ENCODE data around the gene PTPRH. TPM values are rescaled to one million over a fixed set of nuclear protein-coding genes. Genes with fewer than 3 reads are reported as not detected.

The PTPRH gene
- total and polyA plus RNA-seq, 2 donors (not counting 1 experiment from before 2014, with no cell fraction given), result not detected

GRCh38 chr19:55199620-55200204, 9.6 kb downstream of the PTPRH start:
- 84% methylated on average over 4 of the region's 5 CpGs for WGBS (ENCODE audit: insufficient coverage)
- Histone ChIP-seq H4K20me1 (ENCODE audit: control insufficient read depth, insufficient read depth, low read length, poor library complexity, severe bottlenecking) (no peaks in the 10 kb centered on the region), H3K27me3 (replicated peaks in 1 of 4; ENCODE audit: control extremely low read depth in 1 of 4, control insufficient read depth in 3 of 4, insufficient read depth in 4 of 4, low read length in 3 of 4) (peaks cover 0 to 16% (median 0%) of the 10 kb centered on the region in 4 experiments), H3K4me3 (ENCODE audit: control extremely low read depth in 1 of 5, extremely low read depth in 1 of 5, insufficient read depth in 1 of 5, low read depth in 2 of 5, low read length in 4 of 5) (no peak overlapping the region), H3K36me3 (replicated peaks in 1 of 2; ENCODE audit: control extremely low read depth in 1 of 2, control insufficient read depth in 1 of 2, extremely low read depth in 1 of 2, insufficient read depth in 2 of 2, low read length in 1 of 2) (no peaks in the 10 kb centered on the region), H2AFZ (ENCODE audit: insufficient read depth, low read depth, low read length, poor library complexity, severe bottlenecking) (no peak overlapping the region), H3K79me2 (ENCODE audit: control insufficient read depth, insufficient read depth, low read length) (no peaks in the 10 kb centered on the region), H3K9ac (ENCODE audit: low read length) (no peak overlapping the region), H3K4me2 (replicated peaks; ENCODE audit: low read depth, low read length, poor library complexity, severe bottlenecking) (no peak overlapping the region), H3K4me1 (ENCODE audit: control insufficient read depth in 2 of 2, insufficient read depth in 2 of 2, low read length in 2 of 2) (no peaks in the 10 kb centered on the region), H3K9me3 (ENCODE audit: control extremely low read depth in 1 of 3, control insufficient read depth in 2 of 3, insufficient read depth in 1 of 3, low read length in 2 of 3) (peaks cover 0 to 13% (median 0%) of the 10 kb centered on the region in 3 donors), H3K27ac (ENCODE audit: low read length in 2 of 2) (no peak overlapping the region)
- Mint-ChIP-seq H3K9me3 (ENCODE audit: insufficient read depth) (no peaks in the 10 kb centered on the region), H3K4me1 (no peaks in the 10 kb centered on the region), H3K4me3 (no peak overlapping the region), H3K27ac (no peak overlapping the region), H3K27me3 (peaks cover 44% of the 10 kb centered on the region)
- ATAC-seq (ENCODE audit: low read depth) (no peak), DNase-seq (no peak)
- ChIA-PET CTCF (interaction anchor here (1.2 to 1.7 kb wide), 2 partner anchors 91 to 218 kb away, joined by 3 to 4 read pairs; no protein-coding TSS in a partner anchor), POLR2A (interaction anchor here (0.7 kb wide), 1 partner anchor 20 kb away, joined by 5 read pairs; no protein-coding TSS in a partner anchor)
- intact Hi-C loops (cut with micrococcal nuclease), result no loop called here
- TF ChIP-seq CTCF (IDR thresholded peaks at IDR 0.05) (no peak), EZH2 (IDR thresholded peaks at IDR 0.05; ENCODE audit: borderline replicate concordance, insufficient read depth, low read depth, low read length, poor library complexity, severe bottlenecking) (no peak)

- Histone ChIP-seq H3K9me3 (ENCODE audit: control extremely low read depth in 1 of 3, control insufficient read depth in 2 of 3, insufficient read depth in 1 of 3, low read length in 2 of 3) (peaks cover 0 to 13% (median 0%) of the 10 kb centered on the region in 3 donors), H3K9ac (ENCODE audit: low read length) (no peak overlapping the region), H4K20me1 (ENCODE audit: control insufficient read depth, insufficient read depth, low read length, poor library complexity, severe bottlenecking) (no peaks in the 10 kb centered on the region), H3K36me3 (replicated peaks in 1 of 2; ENCODE audit: control extremely low read depth in 1 of 2, control insufficient read depth in 1 of 2, extremely low read depth in 1 of 2, insufficient read depth in 2 of 2, low read length in 1 of 2) (no peaks in the 10 kb centered on the region), H3K4me1 (ENCODE audit: control insufficient read depth in 2 of 2, insufficient read depth in 2 of 2, low read length in 2 of 2) (no peaks in the 10 kb centered on the region), H3K27me3 (replicated peaks in 1 of 4; ENCODE audit: control extremely low read depth in 1 of 4, control insufficient read depth in 3 of 4, insufficient read depth in 4 of 4, low read length in 3 of 4) (peaks cover 0 to 16% (median 0%) of the 10 kb centered on the region in 4 experiments), H2AFZ (ENCODE audit: insufficient read depth, low read depth, low read length, poor library complexity, severe bottlenecking) (no peak overlapping the region), H3K4me2 (replicated peaks; ENCODE audit: low read depth, low read length, poor library complexity, severe bottlenecking) (no peak overlapping the region), H3K79me2 (ENCODE audit: control insufficient read depth, insufficient read depth, low read length) (no peaks in the 10 kb centered on the region), H3K4me3 (ENCODE audit: control extremely low read depth in 1 of 5, extremely low read depth in 1 of 5, insufficient read depth in 1 of 5, low read depth in 2 of 5, low read length in 4 of 5) (no peak overlapping the region), H3K27ac (ENCODE audit: low read length in 2 of 2) (no peak overlapping the region)
- 54% methylated on average over 5 of the region's 5 CpGs for WGBS (ENCODE audit: insufficient coverage)
- DNase-seq (no peak), ATAC-seq (ENCODE audit: low read depth) (no peak)
- intact Hi-C loops (cut with micrococcal nuclease), result no loop called here
- H3K4me1 Mint-ChIP-seq, result no peaks in the 10 kb centered on the region
- POLR2A ChIA-PET, result no interaction called here
- no peak overlapping the region for H3K4me3 Mint-ChIP-seq
- CTCF ChIA-PET, result interaction anchor here (1.1 kb wide), 1 partner anchor 57 kb away, joined by 4 read pairs; no protein-coding TSS in a partner anchor
- TF ChIP-seq CTCF (IDR thresholded peaks at IDR 0.05), result no peak
- no peak for TF ChIP-seq EZH2 (IDR thresholded peaks at IDR 0.05; ENCODE audit: borderline replicate concordance, insufficient read depth, low read depth, low read length, poor library complexity, severe bottlenecking)
- peaks cover 36% of the 10 kb centered on the region for H3K27me3 Mint-ChIP-seq
- no peak overlapping the region for H3K27ac Mint-ChIP-seq
- H3K9me3 Mint-ChIP-seq (ENCODE audit: insufficient read depth), result no peaks in the 10 kb centered on the region
Measured at GRCh38 chr19:55198651-55199050, 10.7 kb downstream of the PTPRH start.

Measured in B cell (primary cell).